H54 (cell line): ENCODE data around the gene SLC26A1.

ENCODE experiments used
- DNase-seq: peaks from one replicate; pipeline ENCODE4 v3.0.0; 2011; ENCODE audit warnings: low spot score, mixed read lengths; ENCODE audit not compliant: insufficient read length
- FAIRE-seq: peaks from 3 replicates; lab custom pipeline; 2011; peaks lifted over from hg19 to GRCh38; lab: Jason Lieb, UNC
- POLR2A ChIP-seq: IDR thresholded peaks from 2 replicates; pipeline ENCODE4 v1.6.1; 2011; ENCODE audit warnings: low read depth, mild to moderate bottlenecking, low read length

SLC26A1 gene, protein sequence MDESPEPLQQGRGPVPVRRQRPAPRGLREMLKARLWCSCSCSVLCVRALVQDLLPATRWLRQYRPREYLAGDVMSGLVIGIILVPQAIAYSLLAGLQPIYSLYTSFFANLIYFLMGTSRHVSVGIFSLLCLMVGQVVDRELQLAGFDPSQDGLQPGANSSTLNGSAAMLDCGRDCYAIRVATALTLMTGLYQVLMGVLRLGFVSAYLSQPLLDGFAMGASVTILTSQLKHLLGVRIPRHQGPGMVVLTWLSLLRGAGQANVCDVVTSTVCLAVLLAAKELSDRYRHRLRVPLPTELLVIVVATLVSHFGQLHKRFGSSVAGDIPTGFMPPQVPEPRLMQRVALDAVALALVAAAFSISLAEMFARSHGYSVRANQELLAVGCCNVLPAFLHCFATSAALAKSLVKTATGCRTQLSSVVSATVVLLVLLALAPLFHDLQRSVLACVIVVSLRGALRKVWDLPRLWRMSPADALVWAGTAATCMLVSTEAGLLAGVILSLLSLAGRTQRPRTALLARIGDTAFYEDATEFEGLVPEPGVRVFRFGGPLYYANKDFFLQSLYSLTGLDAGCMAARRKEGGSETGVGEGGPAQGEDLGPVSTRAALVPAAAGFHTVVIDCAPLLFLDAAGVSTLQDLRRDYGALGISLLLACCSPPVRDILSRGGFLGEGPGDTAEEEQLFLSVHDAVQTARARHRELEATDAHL

GRCh38 chr4:993111-994029 is at the start of gene SLC26A1:
SLC26A1 (minus strand) TSS chr4:993404; CDS start chr4:991703, 1,701 bp downstream.
- no peak for TF ChIP-seq POLR2A
- DNase-seq (no peak), FAIRE-seq (no peak)

DNA sequence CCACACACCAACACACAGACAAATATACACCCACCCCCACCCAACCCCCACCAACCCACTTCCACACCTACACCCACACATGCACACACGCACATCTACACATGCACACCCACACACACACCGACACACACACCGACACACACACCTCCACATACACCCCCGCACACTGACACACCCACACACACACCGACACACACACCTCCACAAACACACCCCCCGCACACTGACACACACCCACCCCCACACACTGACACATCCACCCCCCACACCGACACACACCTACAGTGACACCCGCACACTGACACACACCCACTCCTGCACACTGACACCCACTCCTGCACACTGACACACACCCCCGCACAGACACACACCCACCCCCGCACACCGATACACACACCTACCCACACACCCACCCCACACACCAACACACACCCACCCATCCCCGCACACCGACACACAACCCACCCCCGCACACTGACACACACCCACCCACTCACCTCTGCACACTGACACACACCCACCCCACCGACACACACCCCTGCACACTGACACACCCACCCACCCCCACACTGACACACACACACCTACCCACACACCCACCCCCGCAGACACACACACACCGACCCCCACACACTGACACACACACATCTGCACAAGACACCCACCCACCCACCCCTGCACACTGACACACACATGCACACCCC is 49.3 kb upstream of the SLC26A1 start:
- no peak for DNase-seq
- no peak for FAIRE-seq
- TF ChIP-seq POLR2A, result 0 out of 2 replicates have a peak, but pooled peaks have one; percentile 6

DNA sequence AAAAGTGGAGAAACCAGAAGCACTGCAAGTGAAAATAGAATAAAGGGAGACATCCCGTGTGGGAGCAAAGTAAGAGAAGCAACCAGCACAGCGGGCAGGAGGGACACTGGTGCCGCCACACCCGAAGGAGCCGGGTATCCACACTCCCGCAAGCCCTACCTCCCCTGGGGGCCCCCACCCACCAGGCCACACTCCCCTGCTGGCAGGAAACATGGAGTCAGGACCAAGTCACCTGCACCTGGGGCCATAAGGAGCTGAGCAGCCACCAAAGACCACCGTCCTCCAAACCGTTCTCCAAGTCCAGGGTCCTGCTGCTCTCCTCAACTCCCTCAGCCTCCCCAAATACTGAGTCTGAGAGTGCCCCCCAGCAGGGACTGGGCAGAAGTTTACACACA is 48.7 kb upstream of the SLC26A1 start:
- FAIRE-seq (no peak), DNase-seq (no peak)
- no peak for TF ChIP-seq POLR2A

- no peak; the same call in 1 of the 2 replicates for TF ChIP-seq POLR2A
- FAIRE-seq (no peak), DNase-seq (no peak)
These were observed 48.1 kb upstream of the SLC26A1 start for GRCh38 chr4:1041147-1041935.

DNA sequence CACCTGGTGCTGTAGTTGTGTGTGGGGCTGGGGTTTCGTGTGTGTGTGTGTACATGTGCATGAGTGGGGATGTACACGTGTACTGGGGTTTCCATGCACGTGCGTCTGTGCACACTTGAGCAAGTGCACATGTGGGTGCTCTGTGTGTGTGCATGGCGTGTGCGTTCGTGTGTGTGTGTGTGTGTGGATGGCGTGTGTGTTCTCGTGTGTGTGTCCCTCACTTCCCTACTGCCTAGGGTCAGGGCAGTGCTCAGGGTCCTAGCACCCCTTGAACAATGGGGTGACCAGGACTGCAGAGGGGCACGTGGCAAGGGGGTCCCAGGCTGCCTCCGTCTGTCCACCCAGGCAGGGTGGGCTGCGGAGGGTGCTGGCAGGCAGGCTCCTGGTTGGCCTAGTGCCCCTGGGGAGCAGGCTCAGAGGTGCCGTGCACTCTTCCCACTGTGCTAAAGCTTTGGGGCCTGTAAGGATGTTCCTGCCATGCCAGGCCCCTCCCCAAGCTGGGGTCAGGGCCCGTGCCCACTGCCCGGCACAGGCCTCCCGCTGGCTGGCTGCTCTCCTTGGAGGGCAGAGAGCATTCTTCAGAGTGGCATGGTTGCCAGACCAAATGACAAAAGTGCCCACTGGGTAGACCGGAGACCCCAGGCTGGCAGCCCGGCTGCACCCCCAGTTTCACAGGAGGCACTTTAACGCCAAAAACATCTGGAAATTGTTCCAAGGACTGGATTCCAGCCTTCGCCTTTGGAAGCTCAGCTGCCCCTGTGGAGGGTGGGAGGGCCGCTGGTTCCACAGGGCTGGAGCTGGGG is 47.3 kb upstream of the SLC26A1 start:
- TF ChIP-seq POLR2A, result no peak
- no peak for DNase-seq
- no peak for FAIRE-seq

DNA sequence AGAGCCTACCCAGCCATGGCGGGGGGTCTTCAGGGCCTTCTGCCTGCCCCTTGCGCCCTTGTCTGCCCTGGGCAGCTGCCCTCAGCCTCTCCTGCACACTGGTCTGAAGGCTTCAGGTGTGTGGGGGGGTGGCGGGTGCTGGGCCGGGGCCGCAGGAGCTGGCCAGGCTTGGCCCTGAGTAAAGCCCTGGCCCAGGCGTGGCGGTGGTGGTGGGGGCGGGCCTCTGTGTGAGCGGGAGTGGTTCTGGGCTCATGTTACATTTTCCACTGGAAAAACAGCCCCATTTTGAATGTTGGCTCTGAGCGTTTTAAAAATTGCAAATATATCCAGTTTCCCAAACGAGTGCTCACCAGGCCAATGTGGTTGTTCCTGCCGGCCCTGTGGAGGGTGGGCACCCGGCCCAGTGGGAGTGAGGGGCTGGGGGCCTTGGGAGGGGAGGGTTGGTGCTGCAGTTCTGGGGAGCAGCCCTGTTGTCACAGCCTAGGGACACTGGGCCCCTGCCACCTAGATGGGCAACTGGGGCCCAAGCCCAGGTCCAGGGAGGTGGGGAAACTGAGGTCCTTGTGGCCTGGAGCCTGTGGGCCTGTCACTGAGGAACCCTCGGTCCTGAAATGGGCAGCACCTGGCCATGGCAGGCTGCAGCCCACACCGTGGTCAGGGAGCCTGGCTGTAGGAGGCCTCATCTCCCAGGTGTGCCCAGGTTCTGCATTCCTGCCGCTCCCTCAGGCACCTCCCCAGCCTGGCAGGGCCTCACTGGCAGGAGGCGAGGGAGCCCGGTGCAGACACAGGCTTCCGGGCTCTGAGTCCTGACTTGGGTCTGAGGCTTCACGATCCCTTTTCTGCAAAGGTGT is 46.5 kb upstream of the SLC26A1 start:
- TF ChIP-seq POLR2A, result no peak
- FAIRE-seq (no peak), DNase-seq (no peak)

DNA sequence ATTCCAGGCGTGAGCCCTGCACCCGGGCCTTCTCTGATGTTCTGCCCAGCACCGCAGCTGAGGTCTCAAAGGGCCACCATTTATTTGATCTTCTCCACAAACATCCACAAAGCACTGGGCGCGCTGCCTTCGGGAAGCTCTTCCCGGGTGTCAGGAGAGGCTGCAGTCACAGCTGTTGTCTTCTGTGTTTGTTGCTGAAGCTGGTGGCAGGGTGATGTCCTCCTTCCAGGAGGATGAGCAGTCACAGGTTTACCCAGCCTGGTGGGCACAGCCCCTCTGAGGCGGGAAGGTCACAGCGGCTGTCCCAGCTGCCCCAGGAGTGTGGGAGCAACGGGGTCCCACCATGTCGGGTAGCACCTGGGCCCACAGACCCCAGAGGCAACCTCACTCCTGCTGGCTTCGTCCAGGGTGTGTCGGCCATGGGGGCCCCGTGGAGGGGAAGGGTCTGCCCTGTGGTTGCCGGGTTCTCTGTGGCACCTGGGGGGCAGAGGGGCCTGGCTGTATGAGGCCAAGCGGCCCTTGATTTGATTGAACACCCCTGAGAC is 45.8 kb upstream of the SLC26A1 start:
- FAIRE-seq (no peak), DNase-seq (no peak)
- no peak for TF ChIP-seq POLR2A

DNA sequence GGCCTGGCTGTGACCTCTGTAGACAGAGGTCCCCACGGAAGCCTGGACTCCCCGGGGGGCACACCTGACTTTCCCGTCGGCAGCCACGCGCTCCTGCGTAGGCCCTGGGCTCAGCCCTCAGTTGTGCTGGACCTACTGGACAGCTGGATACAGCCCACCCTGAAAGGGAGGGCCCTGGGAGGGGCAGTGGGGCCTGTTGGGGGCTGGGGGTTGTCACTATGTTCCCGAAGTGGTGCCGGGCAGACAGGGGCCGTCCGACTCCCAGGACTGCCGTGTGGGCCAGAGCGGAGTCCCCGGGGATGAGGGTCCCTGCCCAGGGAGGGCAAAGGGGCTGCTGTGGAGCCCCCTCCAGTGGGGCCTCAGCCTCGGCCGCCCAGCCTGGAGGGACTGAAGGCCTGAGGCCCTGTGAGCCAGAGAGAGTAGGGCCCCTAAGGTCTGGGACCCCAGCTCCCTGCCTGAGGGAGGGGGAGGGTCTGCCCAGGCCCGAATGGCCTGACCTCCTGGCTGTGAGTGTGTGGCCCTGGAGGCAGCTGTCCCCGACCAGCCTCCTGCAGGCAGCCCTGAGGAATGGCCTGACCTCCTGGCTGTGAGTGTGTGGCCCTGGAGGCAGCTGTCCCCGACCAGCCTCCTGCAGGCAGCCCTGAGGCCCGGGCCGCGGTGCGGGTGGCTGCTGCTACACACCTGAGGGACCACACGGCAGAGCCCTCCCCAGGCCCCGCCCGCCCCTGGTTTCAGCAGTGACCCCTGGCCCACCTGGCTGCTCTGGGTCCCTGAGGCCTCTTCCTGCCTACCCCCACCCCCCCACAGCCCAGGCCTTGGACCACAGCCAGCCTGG is 44.0 kb upstream of the SLC26A1 start:
- no peak for TF ChIP-seq POLR2A
- FAIRE-seq (no peak), DNase-seq (no peak)

GRCh38 chr4:1036095-1036494 is 42.9 kb upstream of the SLC26A1 start:
- no peak for TF ChIP-seq POLR2A
- no peak for DNase-seq
- FAIRE-seq, result no peak

GRCh38 chr4:1035510-1035909 is 42.3 kb upstream of the SLC26A1 start:
- TF ChIP-seq POLR2A, result no peak
- DNase-seq (no peak), FAIRE-seq (no peak)
